Measurements from ENCODE around the gene DIDO1. TPM values are rescaled to one million over a fixed set of nuclear protein-coding genes. Genes with fewer than 3 reads are reported as not detected.

DIDO1 gene
- polyA plus RNA-seq, 1 of the 3 experiments (the other 2 are of a cell fraction), result 14.7 TPM

GRCh38 chr20:62952968-62953838 is 26.9 kb upstream of the DIDO1 start:
- no peaks in the 10 kb centered on the region for H3K79me2 ChIP-seq (ENCODE audit: insufficient read depth)
- DNase-seq, result no peak
- no peaks in the 10 kb centered on the region; a peak in 1 of 4 replicates for H3K4me1 ChIP-seq (ENCODE audit: control insufficient read depth in 1 of 2, insufficient read depth in 2 of 2, low read depth in 1 of 2, low read length in 1 of 2)
- no peaks in the 10 kb centered on the region for H3K9me2 ChIP-seq
- no peak overlapping the region for H3K4me3 ChIP-seq (ENCODE audit: low read depth in 2 of 2, low read length in 1 of 2)
- POLR2A ChIA-PET, result no interaction called here
- H3K9me3 ChIP-seq, result no peaks in the 10 kb centered on the region
- no peak overlapping the region for H3K9ac ChIP-seq
- CTCF ChIA-PET, result interaction anchor here (0.8 to 2.1 kb wide), 4 partner anchors 8 to 56 kb away, joined by 3 to 9 read pairs (median 4); no protein-coding TSS in a partner anchor
- H3K27ac ChIP-seq (ENCODE audit: low read depth in 2 of 2, low read length in 1 of 2), result no peak overlapping the region
- TF ChIP-seq EP300 (IDR thresholded peaks at IDR 0.05; ENCODE audit: borderline replicate concordance in 1 of 2, low read depth in 1 of 2, low read length in 1 of 2) (no peak), SMC3 (IDR thresholded peaks at IDR 0.05; ENCODE audit: low read depth, low read length) (no peak), ELF1 (IDR thresholded peaks at IDR 0.05) (no peak), TCF12 (IDR thresholded peaks at IDR 0.05) (no peak), NRF1 (IDR thresholded peaks at IDR 0.05; ENCODE audit: low read depth, low read length) (no peak), RAD21 (IDR thresholded peaks at IDR 0.05; ENCODE audit: low read length) (no peak), NFIC (IDR thresholded peaks at IDR 0.05; ENCODE audit: borderline replicate concordance) (no peak), FOXM1 (IDR thresholded peaks at IDR 0.05; ENCODE audit: low read depth) (no peak)
- H2AFZ ChIP-seq (ENCODE audit: low read depth), result no peak overlapping the region
- no peak overlapping the region for H3K4me2 ChIP-seq
- no peaks in the 10 kb centered on the region for H4K20me1 ChIP-seq (ENCODE audit: insufficient read depth)
- H3K36me3 ChIP-seq (replicated peaks in 1 of 2; ENCODE audit: control insufficient read depth in 1 of 2, insufficient read depth in 2 of 2, low read length in 1 of 2), result peaks cover 7 to 18% of the 10 kb centered on the region in 2 experiments
- no peaks in the 10 kb centered on the region for H3F3A ChIP-seq (replicated peaks; ENCODE audit: insufficient read depth)
- H3K27me3 ChIP-seq (ENCODE audit: insufficient read depth), result no peaks in the 10 kb centered on the region
- WGBS (ENCODE audit: low lambda C conversion rate), result 88% methylated on average over 8 of the region's 19 CpGs

DNA sequence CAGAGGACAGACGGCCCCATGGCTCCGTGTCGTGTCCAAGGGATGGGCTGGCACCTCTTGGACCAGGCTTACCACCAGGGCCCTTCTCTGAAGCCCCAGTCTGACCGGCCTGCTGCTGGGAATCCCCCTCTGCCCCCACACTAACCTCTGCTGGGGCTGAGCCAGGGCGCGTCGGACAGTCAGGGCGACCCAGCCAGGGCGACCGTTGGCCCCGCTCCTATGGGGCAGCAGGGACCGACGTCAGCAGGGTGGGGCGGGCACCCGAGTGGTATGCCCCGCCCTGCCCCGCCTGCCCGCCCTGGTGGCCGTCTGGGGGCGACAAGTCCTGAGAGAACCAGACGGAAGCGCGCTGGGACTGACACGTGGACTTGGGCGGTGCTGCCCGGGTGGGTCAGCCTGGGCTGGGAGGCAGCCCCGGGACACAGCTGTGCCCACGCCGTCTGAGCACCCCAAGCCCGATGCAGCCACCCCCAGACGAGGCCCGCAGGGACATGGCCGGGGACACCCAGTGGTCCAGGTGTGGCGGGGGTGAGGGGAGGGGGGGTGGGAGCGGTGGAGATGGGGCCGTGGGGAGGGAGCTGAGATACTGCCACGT is 26.2 kb upstream of the DIDO1 start, which contains the start of gene SLC17A9:
Gene SLC17A9, plus strand, starts transcription at position 337 of the 595 bp plus-strand sequence. Its CDS starts 122 bp downstream, at position 459.
- H3K9me2 ChIP-seq, result no peaks in the 10 kb centered on the region
- ChIA-PET POLR2A (no interaction called here), CTCF (interaction anchor here (1.3 to 2.1 kb wide), 3 partner anchors 8 to 56 kb away, joined by 4 to 9 read pairs (median 6); no protein-coding TSS in a partner anchor)
- no peak within 1 kb of the TSS for H3K4me2 ChIP-seq
- H3K4me1 ChIP-seq (ENCODE audit: control insufficient read depth in 1 of 2, insufficient read depth in 2 of 2, low read depth in 1 of 2, low read length in 1 of 2), result peaks cover 0 to 5% of the 10 kb centered on the region in 2 experiments; a peak in 1 of 4 replicates
- no peaks in the 10 kb centered on the region for H3K27me3 ChIP-seq (ENCODE audit: insufficient read depth)
- H4K20me1 ChIP-seq (ENCODE audit: insufficient read depth), result no peaks in the 10 kb centered on the region
- no peaks in the 10 kb centered on the region for H3F3A ChIP-seq (replicated peaks; ENCODE audit: insufficient read depth)
- no peaks in the 10 kb centered on the region for H3K9me3 ChIP-seq
- no peaks in the 10 kb centered on the region for H3K79me2 ChIP-seq (ENCODE audit: insufficient read depth)
- 84% methylated on average over 28 of the region's 37 CpGs for WGBS (ENCODE audit: low lambda C conversion rate)
- no peak within 1 kb of the TSS for H3K9ac ChIP-seq
- no peak within 1 kb of the TSS for H3K27ac ChIP-seq (ENCODE audit: low read depth in 2 of 2, low read length in 1 of 2)
- DNase-seq, result no peak
- H3K36me3 ChIP-seq (replicated peaks in 1 of 2; ENCODE audit: control insufficient read depth in 1 of 2, insufficient read depth in 2 of 2, low read length in 1 of 2), result peaks cover 12 to 25% of the 10 kb centered on the region in 2 experiments
- no peak within 1 kb of the TSS for H3K4me3 ChIP-seq (ENCODE audit: low read depth in 2 of 2, low read length in 1 of 2)
- no peak within 1 kb of the TSS for H2AFZ ChIP-seq (ENCODE audit: low read depth)
- TF ChIP-seq PBX3 (IDR thresholded peaks at IDR 0.05) (no peak), NRF1 (IDR thresholded peaks at IDR 0.05; ENCODE audit: low read depth, low read length) (no peak), EZH2phosphoT487 (IDR thresholded peaks at IDR 0.05; ENCODE audit: borderline replicate concordance, low read depth) (no peak), ZBTB33 (IDR thresholded peaks at IDR 0.05; ENCODE audit: borderline replicate concordance, low read depth) (no peak), YY1 (IDR thresholded peaks at IDR 0.05; ENCODE audit: low read depth) (no peak), RAD21 (IDR thresholded peaks at IDR 0.05; ENCODE audit: low read length) (no peak), SIN3A (IDR thresholded peaks at IDR 0.05; ENCODE audit: borderline replicate concordance, low read depth, low read length) (no peak), RCOR1 (IDR thresholded peaks at IDR 0.05; ENCODE audit: low read length) (no peak), CHD2 (IDR thresholded peaks at IDR 0.05; ENCODE audit: low read length, partially characterized antibody) (no peak), MEF2A (IDR thresholded peaks at IDR 0.05; ENCODE audit: borderline replicate concordance, low read depth) (no peak), USF1 (IDR thresholded peaks at IDR 0.05; ENCODE audit: borderline replicate concordance, low read depth) (no peak)
- TF ChIP-seq, protein P1, sequence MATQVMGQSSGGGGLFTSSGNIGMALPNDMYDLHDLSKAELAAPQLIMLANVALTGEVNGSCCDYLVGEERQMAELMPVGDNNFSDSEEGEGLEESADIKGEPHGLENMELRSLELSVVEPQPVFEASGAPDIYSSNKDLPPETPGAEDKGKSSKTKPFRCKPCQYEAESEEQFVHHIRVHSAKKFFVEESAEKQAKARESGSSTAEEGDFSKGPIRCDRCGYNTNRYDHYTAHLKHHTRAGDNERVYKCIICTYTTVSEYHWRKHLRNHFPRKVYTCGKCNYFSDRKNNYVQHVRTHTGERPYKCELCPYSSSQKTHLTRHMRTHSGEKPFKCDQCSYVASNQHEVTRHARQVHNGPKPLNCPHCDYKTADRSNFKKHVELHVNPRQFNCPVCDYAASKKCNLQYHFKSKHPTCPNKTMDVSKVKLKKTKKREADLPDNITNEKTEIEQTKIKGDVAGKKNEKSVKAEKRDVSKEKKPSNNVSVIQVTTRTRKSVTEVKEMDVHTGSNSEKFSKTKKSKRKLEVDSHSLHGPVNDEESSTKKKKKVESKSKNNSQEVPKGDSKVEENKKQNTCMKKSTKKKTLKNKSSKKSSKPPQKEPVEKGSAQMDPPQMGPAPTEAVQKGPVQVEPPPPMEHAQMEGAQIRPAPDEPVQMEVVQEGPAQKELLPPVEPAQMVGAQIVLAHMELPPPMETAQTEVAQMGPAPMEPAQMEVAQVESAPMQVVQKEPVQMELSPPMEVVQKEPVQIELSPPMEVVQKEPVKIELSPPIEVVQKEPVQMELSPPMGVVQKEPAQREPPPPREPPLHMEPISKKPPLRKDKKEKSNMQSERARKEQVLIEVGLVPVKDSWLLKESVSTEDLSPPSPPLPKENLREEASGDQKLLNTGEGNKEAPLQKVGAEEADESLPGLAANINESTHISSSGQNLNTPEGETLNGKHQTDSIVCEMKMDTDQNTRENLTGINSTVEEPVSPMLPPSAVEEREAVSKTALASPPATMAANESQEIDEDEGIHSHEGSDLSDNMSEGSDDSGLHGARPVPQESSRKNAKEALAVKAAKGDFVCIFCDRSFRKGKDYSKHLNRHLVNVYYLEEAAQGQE (IDR thresholded peaks at IDR 0.05; ENCODE audit: low read depth, low read length), result no peak
